Activated CD8-positive, alpha-beta memory T cell treated with anti-CD3 and anti-CD28 coated beads for 24 hours (primary cell): ENCODE data around the gene SNAPC5.

Source experiments
- DNase-seq: peaks from one replicate; pipeline ENCODE4 v3.0.0-alpha.2; 2020

SNAPC5 gene

GRCh38 chr15:66452971-66453580 lies 44.5 kb downstream of the SNAPC5 start:
- DNase-seq, result no peak

GRCh38 chr15:66452420-66452819 lies 45.1 kb downstream of the SNAPC5 start:
- DNase-seq, result no peak
